Spinal cord (tissue), 10 donors: ENCODE data around the gene BRIX1. TPM values are rescaled to one million over a fixed set of nuclear protein-coding genes. Genes with fewer than 3 reads are reported as not detected.

Experiments
- DNase-seq, 6 donors: peaks; one replicate each; pipeline versions ENCODE4 v3.0.0 to v3.0.0-alpha.2; 2013 to 2015; ENCODE audit warnings: low spot score in 6 of 6, low read depth in 4 of 6
- H3K27ac ChIP-seq: one replicate; pipeline ENCODE4 v1.5.1; 2013; ENCODE audit warnings: low read depth, low read length, control low read depth
- H3K27me3 ChIP-seq: one replicate; pipeline ENCODE4 v1.6.1; 2013; ENCODE audit warnings: low read length; ENCODE audit not compliant: control insufficient read depth, insufficient read depth
- H3K36me3 ChIP-seq: one replicate; pipeline ENCODE4 v1.6.1; 2013; ENCODE audit warnings: low read length; ENCODE audit not compliant: control insufficient read depth, insufficient read depth
- H3K4me1 ChIP-seq: one replicate; pipeline ENCODE4 v1.6.1; 2013; ENCODE audit warnings: low read length; ENCODE audit not compliant: control insufficient read depth, insufficient read depth
- H3K4me3 ChIP-seq: one replicate; pipeline ENCODE4 v1.5.1; 2013; ENCODE audit warnings: low read depth, low read length, control low read depth
- H3K9me3 ChIP-seq: one replicate; pipeline ENCODE4 v1.6.1; 2013; ENCODE audit warnings: low read length; ENCODE audit not compliant: control insufficient read depth, insufficient read depth
- WGBS: methylation state at CpG from one replicate; pipeline ENCODE4 v1.1.5; 2013; ENCODE audit warnings: missing lambda C conversion rate; ENCODE audit not compliant: insufficient coverage; 5-methylcytosine and 5-hydroxymethylcytosine counted together
- polyA plus RNA-seq, 2 donors: library from polyadenylated mRNA; unstranded; fragments of 120-200 nt; gene quantifications; one replicate each; pipeline ENCODE4 v1.2.1, GENCODE V29; 2013; ENCODE audit not compliant: insufficient read length in 2 of 2
- total RNA-seq, 2 donors: library from RNA; depleted of rRNA in 1 of 2; stranded (reverse); fragments of 120-200 nt in 1 of 2; fragments of >200 nt in 1 of 2; gene quantifications; one replicate each; pipeline versions ENCODE4 v1.2.3 to v1.2.4, GENCODE V29; 2013 to 2014
- donor health status: healthy.

Gene BRIX1
- total and polyA plus RNA-seq, 4 donors: 30.1 to 35.7 (median 33.2) TPM

DNA sequence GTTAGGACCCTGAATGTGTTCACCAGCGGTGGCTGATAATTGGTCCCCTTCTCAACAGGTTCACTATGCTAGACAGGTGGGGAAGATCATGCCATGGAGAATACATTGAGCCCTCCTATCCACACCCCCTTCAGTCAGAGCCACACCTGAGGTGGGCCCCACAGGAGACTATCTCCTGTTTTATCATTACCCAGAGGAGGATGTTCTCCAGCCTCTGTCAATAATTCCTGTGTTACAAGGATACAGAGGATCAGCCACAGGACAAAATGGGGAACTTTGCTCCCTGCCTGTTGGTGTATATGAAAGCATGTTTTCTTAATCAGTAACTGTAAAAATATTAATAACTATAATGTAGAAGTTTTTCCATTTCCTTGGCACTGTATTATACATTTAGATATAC lies 26.1 kb upstream of the BRIX1 start:
- DNase-seq: no peak
- no peaks in the 10 kb centered on the region for H3K9me3 ChIP-seq
- no peaks in the 10 kb centered on the region for H3K36me3 ChIP-seq
- no peaks in the 10 kb centered on the region for H3K27me3 ChIP-seq
- no peak overlapping the region for H3K4me3 ChIP-seq
- H3K4me1 ChIP-seq: no peaks in the 10 kb centered on the region
- no CpG with 5 or more reads among the region's 1 CpG for WGBS
- no peak overlapping the region for H3K27ac ChIP-seq

DNA sequence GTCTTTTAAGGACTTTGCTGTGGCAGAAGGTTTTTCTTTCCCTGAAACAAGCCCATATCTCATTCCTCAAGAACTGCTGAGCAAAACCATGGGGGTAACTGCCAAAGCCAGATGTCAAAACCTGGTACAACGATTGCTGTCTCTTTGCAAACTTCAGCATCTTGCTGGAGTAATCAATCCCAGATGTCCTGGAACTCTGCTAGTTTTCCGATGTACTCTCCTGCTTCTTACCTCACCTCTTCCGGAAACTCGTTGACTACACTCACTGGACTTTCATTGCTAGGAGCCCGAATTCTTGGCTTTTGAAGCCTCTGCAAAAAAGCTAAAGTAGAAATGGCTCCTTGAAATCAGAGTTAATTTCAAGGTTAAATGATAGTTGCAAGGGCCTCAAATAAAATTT lies 23.5 kb upstream of the BRIX1 start:
- peak in 1 of 6 donors; percentile 59 for DNase-seq
- H3K27me3 ChIP-seq: no peaks in the 10 kb centered on the region
- WGBS: 69% methylated on average over 2 of the region's 5 CpGs
- H3K27ac ChIP-seq: no peak overlapping the region
- H3K4me1 ChIP-seq: no peaks in the 10 kb centered on the region
- no peaks in the 10 kb centered on the region for H3K36me3 ChIP-seq
- no peak overlapping the region for H3K4me3 ChIP-seq
- H3K9me3 ChIP-seq: no peaks in the 10 kb centered on the region

DNA sequence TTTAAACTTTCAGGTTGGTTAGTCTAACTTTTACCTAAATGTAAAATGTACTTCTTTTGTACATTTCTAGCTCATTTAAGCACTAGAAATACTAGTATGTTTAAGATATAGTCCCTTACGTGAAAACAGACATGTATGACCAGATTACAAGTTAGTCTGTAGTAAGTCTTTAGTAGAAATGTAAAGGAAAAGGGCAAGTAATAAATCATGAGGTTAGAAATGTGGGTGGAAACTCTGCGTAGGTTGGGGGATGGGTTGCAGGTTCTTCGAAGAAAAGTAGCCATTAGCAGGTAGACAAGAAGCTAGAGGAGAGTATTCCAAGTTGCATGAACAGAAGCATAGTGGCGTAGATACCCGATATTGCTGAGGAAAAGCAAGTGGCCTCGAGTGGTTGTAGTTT lies 23.1 kb upstream of the BRIX1 start:
- Histone ChIP-seq H3K4me3 (no peak overlapping the region), H3K9me3 (no peaks in the 10 kb centered on the region), H3K27ac (no peak overlapping the region), H3K27me3 (no peaks in the 10 kb centered on the region), H3K36me3 (no peaks in the 10 kb centered on the region), H3K4me1 (no peaks in the 10 kb centered on the region)
- DNase-seq: no peak
- 90% methylated on average over 5 of the region's 6 CpGs for WGBS

DNA sequence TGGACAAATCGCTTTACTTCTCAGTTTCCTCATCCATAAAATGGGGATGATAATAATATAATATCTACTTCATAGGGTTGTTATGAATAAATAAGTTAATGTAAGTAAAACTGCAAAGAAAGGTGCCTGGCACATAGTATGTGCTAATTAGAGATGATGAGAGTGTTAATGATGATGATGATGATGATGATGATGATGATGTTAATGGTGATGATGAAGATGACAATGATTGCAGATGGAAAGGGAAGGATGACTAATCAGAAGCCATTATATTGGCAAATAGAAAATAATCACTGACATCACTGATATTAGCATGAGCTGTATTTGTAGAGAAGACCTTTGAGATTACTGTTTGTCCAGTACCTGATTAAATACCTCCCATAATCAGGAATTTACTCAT lies 20.8 kb upstream of the BRIX1 start:
- H3K9me3 ChIP-seq: no peaks in the 10 kb centered on the region
- H3K27ac ChIP-seq: no peak overlapping the region
- WGBS: no CpG with 5 or more reads among the region's 1 CpG
- no peak for DNase-seq
- H3K36me3 ChIP-seq: no peaks in the 10 kb centered on the region
- no peak overlapping the region for H3K4me3 ChIP-seq
- no peaks in the 10 kb centered on the region for H3K27me3 ChIP-seq
- no peaks in the 10 kb centered on the region for H3K4me1 ChIP-seq

DNA sequence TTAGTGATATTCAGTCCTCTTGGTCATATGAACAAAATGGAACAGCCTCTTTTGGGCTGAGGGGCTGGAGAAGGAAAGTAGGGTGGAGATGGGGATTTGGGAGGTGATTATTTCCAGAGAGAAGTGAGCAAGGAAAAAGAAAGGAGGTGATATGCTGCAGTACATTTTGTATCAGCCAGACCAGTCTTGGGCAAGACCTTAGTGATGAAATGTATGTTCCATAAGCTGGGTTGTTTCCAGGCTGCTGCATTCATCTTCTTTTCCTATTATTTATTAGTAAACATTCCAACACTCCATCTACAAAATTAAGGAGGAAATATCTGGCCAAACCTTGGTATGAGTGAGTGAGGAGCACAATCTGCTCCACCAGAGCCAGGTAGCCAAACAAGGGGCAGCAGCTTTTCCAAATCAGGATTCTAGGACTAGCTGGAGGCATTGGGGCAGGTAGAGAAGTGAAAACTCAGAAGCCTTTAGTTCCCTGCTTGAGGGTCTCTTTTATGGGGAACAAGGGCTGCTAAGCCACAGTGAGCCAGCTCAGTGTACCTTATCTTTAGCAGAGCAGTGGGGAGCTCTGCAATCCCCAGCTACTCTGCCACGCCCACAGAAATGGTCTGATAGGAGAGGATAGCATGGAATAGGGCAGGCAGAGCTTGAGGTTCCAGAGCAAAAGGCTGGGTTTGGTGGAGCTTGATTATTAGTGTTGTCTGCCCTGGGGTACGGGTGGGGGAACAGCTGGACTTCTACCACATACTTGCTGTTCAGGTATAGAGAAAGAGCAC lies 19.7 kb upstream of the BRIX1 start:
- H3K4me3 ChIP-seq: no peak overlapping the region
- no peak for DNase-seq
- H3K36me3 ChIP-seq: no peaks in the 10 kb centered on the region
- H3K27me3 ChIP-seq: no peaks in the 10 kb centered on the region
- no peaks in the 10 kb centered on the region for H3K4me1 ChIP-seq
- no peak overlapping the region for H3K27ac ChIP-seq
- H3K9me3 ChIP-seq: no peaks in the 10 kb centered on the region
- 80% methylated on average over 2 of the region's 2 CpGs for WGBS

DNA sequence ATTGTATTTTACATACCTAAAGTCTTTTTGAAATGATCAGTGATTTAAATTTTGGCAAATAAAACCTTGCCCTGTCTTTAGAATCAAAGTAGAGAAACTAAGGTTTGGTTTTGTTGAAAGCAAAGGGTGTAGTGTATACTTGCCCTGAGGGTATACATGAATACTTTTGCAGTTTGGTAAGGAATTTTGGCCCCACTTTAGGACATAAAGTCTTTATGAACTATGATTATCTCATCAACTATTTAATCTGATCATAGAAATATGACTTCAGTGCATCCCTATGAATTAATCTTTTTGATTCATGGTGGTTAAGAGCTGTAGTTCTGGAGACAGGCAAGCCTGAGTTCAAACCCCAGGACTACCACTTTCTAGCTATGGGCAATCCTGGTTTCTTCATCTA lies 17.9 kb upstream of the BRIX1 start:
- no peak for DNase-seq
- Histone ChIP-seq H3K4me3 (no peak overlapping the region), H3K4me1 (no peaks in the 10 kb centered on the region), H3K9me3 (no peaks in the 10 kb centered on the region), H3K27ac (no peak overlapping the region), H3K27me3 (no peaks in the 10 kb centered on the region), H3K36me3 (no peaks in the 10 kb centered on the region)

DNA sequence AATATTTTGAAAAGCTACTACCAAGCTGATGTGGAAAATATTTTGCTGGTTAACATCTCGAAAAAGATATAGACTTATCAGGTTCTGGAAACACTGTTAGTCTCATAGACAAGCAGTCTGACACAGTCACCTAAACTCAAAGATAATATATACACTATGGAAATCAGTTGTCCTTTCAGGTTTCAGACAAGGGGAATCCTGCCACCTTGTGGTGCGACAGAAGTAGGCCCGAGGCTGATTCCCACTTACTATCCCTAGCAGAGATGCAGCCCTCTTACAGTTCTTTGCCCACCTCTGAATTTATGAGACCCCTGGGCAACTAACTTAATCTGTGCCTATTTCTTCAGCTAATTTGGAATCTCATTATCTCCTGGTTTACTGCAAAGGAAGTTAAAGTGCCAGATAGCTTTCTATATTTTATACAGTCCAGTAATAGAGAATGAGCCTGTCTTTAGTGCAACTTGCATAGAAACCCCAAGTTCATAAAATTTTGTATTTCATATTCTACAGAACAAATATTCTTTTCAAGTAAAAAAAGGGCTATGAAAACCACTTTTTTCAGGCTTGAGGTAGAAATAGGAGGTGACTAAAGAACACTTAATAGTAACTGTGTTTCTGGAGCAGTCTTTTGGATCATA lies 17.1 kb upstream of the BRIX1 start:
- Histone ChIP-seq H3K4me1 (no peaks in the 10 kb centered on the region), H3K27ac (no peak overlapping the region), H3K9me3 (no peaks in the 10 kb centered on the region), H3K27me3 (no peaks in the 10 kb centered on the region), H3K4me3 (no peak overlapping the region), H3K36me3 (no peaks in the 10 kb centered on the region)
- DNase-seq: peak in 5 of 6 donors; percentile 60 to 95 (median 70)
- WGBS: 0% methylated on average over 2 of the region's 3 CpGs

DNA sequence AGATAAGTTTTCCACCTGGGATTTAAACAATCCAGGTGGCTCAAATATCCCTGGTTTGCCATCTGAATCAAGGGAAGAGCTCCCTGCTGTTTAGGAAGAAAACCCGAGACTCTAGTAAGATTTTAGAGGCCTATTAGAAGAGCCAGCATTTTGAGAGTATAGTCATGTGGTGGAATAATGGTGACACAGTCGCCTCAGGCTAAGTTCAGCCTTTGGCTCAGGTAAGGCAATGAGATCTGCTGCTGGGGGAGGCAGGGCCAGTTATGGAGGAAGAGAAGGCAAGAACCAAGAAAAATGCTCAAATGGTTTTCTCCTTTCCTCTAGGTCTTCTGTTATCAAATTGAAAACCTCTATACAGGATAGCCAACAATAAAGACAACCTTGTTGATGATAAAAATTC lies 16.4 kb upstream of the BRIX1 start:
- Histone ChIP-seq H3K4me3 (no peak overlapping the region), H3K4me1 (no peaks in the 10 kb centered on the region), H3K9me3 (no peaks in the 10 kb centered on the region), H3K27ac (no peak overlapping the region), H3K36me3 (no peaks in the 10 kb centered on the region), H3K27me3 (no peaks in the 10 kb centered on the region)
- DNase-seq: peak in 1 of 6 donors; percentile 17
- WGBS: 83% methylated on average over 2 of the region's 2 CpGs

DNA sequence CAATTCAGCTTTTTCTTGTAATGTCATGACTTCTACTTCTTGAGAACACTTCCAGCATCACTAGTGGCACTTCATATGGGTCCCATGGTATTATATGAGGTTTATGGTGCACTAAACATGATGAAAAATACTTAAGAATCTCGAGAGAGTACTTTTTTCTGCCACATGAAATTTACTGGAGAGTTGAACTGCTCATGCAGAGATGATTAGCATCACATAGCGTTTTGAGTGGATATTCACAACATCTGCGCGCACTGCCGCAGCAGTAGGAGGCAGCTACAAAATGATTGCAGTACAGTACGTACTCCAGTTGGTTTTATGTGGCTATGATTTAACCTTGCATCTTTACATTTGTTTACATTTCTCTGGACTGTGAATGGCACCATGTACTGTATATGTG lies 14.9 kb upstream of the BRIX1 start:
- 74% methylated on average over 5 of the region's 6 CpGs for WGBS
- no peaks in the 10 kb centered on the region for H3K27me3 ChIP-seq
- H3K27ac ChIP-seq: no peak overlapping the region
- no peak overlapping the region for H3K4me3 ChIP-seq
- no peaks in the 10 kb centered on the region for H3K36me3 ChIP-seq
- H3K9me3 ChIP-seq: no peaks in the 10 kb centered on the region
- H3K4me1 ChIP-seq: no peaks in the 10 kb centered on the region
- DNase-seq: peak in 1 of 6 donors; percentile 91

DNA sequence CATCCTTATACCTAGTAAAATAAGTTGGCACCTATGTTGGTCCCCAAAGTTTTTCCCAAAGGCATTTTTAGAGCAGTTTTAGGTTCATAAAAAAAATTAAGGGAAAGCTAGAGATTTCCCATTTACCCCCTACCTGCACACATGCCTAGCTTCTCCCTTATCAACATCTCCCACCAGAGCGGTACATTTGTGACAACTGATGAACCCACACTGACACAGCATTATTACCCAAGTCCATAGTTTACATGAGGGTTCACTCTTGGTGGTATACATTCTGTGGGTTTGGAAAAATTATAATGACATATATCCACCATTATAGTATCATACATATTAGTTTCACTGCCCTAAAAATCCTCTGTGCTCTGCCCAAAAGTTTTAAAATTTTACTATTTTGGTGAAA lies 12.3 kb upstream of the BRIX1 start:
- H3K4me1 ChIP-seq: no peaks in the 10 kb centered on the region
- H3K36me3 ChIP-seq: no peaks in the 10 kb centered on the region
- H3K27ac ChIP-seq: no peak overlapping the region
- no peaks in the 10 kb centered on the region for H3K27me3 ChIP-seq
- no peak for DNase-seq
- H3K4me3 ChIP-seq: no peak overlapping the region
- no peaks in the 10 kb centered on the region for H3K9me3 ChIP-seq
- no CpG with 5 or more reads among the region's 1 CpG for WGBS
